Measurements from ENCODE around the gene SLC24A3.

Gene SLC24A3

DNA sequence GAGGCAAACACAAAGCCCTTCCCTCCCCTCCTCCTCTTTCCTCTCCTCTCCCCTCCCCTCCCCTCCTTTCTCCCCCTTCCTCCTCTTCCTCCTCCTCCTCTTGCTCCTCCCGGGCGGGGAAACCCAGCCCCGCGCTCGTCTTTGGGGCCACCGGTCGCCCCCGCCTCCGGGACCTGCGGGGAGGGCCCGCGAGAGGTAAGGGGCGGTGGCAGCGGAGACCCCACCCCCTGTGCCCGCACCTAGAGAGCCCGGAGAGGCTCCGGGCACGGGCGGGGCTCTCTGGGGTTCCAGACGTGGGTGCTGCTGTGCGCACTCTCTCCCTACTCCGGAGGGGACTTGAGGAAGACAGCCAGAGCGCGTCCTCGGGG is 545.7 kb downstream of the SLC24A3 start, which contains the start of gene RIN2:
RIN2 (plus strand) TSS at position 126 of the 368 bp plus-strand sequence. CDS start 131,344 bp downstream, outside the sequence.
- DNase-seq (ENCODE audit: low read depth in 4 of 4, low spot score in 1 of 4) = no peak

DNA sequence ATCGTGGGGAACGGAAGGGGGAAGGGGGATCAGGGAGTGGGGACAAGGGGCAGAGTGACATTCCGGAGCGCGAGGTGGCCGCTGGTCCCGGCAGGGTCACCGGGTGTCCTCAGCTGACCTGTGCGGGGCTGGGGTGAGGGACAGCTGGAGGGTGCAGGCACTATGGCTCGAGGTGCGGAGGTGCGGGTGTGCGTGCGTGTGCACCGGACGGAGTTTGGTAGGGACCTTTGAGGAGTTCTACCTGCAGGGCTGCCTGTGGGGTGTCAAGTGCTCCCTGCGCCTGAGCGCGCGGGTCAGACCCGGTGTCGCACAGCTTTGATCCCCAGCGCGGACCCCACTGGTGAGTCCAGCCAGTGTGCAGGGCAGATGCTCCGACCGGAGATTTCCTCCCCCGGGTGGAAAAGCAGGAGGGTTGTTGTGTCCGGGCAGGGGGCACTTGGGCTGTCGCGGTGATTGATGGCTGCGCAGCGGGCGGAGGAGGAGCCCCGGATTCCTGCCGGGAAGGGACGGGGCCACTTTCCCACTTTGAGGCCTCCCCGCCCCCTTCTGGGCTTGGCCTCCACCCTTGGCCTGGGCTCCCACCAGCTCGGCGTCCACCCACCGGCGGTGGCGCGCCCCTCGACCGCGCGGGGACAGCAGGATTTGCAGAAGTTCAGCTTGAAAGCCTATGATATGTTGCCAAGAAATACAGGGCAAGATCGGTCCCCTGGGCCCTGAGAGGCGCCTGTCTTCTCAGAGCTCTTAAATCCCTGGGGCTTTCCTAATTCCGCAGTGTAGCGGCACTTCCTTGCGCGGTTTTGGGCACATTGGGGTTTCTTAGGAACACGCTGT is 546.3 kb downstream of the SLC24A3 start:
- DNase-seq (ENCODE audit: low read depth in 4 of 4, low spot score in 1 of 4) = no peak

DNA sequence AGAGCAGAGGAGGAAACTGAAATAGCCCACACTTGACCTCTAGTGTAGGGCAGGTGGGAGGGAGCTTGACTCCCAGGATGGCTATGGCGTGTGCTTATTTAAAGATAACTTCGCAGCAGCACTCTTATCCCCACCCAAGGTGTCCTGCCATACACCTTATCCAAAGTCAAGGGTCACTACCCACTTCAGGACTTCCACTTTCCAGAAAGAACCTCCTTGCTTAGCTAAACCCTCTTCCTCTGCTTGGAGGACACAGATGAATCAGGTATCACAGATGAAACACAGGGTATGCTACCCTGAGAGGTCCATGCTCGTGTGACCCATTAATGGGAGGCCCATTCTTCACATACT is 547.9 kb downstream of the SLC24A3 start:
- DNase-seq (ENCODE audit: low read depth in 4 of 4, low spot score in 1 of 4) = no peak

DNA sequence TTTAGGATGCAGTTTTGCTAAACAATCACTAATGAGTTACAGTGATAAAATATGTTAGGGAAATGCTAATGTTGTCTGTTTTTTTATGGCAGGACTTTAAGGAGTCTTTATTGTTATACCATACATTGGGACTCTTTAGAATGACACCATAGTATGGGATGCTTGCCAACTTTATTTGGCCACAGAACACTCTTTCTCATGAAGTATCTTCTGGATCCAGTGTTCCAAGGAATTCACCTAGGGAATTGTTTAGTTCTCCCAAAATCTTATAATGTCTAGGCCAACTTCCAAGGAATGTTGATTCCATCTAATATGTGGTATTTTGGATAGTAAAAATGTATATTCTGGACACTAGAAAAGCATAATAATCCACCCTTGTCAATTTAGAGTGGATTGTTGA is 548.9 kb downstream of the SLC24A3 start:
- no peak for DNase-seq (ENCODE audit: low read depth in 4 of 4, low spot score in 1 of 4)

DNA sequence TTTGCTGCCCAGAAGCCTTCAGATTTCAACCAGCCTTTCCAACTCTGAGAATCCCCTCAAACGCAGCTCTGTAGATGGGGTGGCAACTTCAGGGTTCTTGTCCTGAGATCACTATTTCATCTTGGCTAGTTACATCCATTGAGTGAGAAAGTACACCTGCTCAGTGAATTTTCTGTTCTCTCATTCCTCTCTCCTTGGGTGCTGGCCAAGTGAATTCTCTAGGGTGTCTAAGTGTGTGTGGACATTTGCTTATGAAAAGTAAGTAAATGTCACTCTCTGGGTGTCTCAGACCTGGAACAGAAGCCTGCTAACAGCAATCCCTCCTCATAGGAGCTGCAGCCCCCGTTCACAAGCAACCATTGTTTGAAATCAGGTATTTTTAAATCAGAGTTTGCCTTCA is 549.4 kb downstream of the SLC24A3 start:
- no peak for DNase-seq (ENCODE audit: low read depth in 4 of 4, low spot score in 1 of 4)

DNA sequence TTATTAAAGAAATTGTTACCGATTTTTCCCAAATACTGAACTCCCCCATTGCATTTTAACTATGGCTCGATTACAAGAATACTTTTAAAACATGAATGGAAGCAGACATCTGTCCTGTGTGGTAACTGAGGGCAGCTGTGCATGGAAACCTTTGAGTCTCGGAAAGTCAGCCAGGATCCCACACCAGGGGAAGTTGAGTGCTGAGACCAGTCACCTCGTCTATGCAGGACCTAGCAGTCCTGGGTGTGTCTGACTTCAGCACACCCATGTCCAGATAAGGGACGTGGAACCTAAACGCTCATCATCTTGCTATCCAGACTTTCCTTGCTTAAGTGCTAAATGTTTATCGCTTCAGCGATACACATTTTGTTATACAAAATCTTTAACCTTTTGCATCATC is 551.8 kb downstream of the SLC24A3 start:
- no peak for DNase-seq (ENCODE audit: low read depth in 4 of 4, low spot score in 1 of 4)

DNA sequence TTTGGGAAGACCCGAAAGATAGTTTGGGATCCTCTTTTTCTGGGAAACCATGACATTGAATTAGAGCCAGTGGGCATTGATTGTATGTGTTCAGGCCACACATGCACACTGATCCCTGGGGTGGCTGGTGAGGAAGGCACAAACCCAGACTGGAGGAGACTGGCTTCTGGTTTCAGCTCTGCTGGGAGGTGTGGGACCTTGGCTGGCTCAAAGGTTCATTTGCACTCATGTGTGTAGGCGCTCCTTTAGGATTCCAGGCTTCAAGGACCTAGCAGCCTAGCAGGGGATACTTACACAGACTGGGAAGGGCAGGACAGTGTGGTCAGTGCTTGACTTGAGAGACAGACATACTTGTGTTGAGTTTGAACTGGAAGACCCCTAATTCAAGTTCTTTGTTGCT is 552.8 kb downstream of the SLC24A3 start:
- no peak for DNase-seq (ENCODE audit: low read depth in 4 of 4, low spot score in 1 of 4)

DNA sequence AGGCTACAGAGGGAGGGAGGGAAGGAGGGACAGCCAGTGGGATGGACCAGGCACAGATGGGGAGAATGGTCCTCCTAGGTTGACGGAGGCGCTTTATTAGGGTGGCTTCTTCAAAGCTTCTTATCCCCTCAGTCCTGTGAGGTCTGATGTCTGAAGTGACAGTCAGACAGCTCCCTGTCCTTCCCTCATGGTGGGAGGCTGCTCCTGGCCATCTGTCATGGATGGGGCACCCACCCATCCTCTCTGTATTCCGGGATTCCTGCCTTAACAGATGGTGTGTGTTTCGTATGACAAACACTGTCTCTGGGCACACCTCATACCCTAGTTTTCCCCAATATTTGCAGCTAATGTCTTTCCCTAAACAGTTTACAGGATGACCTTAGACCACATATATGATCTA is 553.5 kb downstream of the SLC24A3 start:
- DNase-seq (ENCODE audit: low read depth in 4 of 4, low spot score in 1 of 4) = no peak

DNA sequence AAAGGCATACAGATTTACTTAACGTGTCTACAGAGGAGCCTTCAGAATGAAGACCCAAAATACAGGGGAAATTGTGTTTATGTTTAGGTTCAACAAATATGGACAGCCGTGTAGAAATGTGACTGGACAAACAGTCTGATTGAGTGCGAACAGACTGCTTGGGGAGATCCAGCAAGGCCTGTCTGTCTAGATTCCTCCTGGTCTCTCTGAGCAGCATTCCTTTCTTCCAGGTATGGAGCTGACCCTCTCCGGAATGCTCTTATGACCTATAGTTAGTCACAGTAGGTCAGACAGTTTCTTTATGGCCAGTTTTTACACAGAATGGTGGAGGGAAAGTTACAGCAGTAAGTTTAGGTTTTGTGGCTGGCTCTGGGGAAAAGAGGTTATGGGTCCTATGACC is 554.6 kb downstream of the SLC24A3 start:
- DNase-seq (ENCODE audit: low read depth in 4 of 4, low spot score in 1 of 4) = no peak

DNA sequence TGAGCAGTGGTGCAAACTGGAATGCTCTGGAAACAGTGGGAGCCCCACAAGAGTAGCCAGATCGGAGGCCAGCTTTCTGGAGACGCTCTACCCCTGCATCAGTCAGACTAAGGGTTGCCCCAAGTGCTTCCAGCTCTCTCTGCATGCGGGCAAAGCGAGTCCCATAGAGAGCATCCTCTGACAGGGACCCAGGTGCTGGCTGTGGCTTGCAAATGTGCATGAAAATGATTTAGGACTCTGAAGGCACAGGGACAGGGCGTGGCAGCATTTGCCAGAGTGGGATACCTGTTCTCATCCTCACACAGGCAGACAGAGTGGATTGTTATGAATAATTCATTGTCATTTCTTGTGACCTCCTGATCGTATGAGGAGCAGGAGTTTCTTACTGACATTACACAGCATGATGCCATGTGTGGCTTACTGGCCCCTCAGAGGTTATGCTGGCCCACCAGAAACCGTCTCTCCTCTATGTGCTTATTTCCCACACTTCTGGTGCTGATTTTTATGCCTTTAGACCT is 555.9 kb downstream of the SLC24A3 start:
- DNase-seq (ENCODE audit: low read depth in 4 of 4, low spot score in 1 of 4) = no peak

DNA sequence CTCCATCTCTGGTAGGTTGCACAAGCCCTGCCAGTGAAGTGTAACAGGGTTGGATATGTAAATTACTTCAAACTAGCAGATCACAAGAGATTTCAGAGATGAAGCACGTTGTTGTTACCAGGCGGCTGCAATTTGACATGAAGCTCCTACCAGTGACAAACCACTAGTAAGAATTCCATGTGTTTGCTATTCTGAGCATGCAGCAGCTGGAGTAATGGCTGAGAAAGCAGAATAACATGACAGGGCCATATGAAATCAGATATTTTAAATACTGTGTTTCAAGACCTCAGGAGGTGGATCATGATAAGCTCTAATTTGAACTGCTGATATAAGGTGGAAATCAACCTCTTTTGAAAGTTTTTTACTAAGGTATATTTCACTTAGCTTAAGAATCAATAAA is 557.1 kb downstream of the SLC24A3 start:
- DNase-seq (ENCODE audit: low read depth in 4 of 4, low spot score in 1 of 4) = no peak

DNA sequence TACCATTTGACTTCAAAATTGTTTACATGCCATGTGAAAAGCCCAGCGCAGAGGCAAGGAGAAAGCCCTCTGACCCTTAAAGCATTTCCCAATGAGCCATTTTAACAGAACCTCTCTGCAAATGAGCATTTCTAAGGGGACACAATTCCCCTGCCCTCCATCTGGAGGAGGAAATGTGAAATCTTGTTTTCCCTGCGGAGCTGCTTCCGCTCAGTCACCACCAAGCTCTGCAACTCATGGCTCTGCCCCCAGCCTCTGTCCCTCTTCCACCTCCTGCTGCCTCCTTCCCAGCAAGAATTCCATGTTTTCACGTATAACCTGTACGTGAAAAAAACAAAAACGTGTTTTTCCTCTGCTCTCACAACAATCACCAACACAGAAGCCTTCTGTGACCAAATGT is 557.9 kb downstream of the SLC24A3 start:
- no peak for DNase-seq (ENCODE audit: low read depth in 4 of 4, low spot score in 1 of 4)

DNA sequence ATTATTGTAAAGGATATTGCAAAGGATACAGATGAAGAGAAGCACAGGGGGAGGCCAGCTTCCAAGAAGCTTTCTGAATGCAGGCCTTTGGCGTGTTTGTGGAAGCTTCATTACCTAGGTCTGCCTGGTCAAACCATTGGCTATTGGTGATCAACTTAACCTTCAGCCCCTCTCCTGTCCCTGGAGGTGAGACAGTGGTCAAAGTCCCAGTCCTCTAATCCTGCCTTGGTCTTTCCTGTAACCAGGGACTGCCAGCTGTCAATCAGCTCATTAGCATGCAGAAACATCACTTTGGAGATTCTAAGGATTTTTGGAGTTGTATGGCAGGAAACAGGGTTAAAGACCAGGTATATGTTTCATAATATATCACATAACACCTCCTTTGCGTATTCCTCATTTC is 558.6 kb downstream of the SLC24A3 start:
- no peak for DNase-seq (ENCODE audit: low read depth in 4 of 4, low spot score in 1 of 4)

All from stimulated activated CD4-positive, alpha-beta T cell treated with anti-CD3 and anti-CD28 coated beads, Interleukin-1b, Interleukin-23, amount 100 ng/mL, for 24 hours (primary cell).